SK-N-SH (cell line): Measurements from ENCODE around the gene THADA.

Experiments used
- ELF1 ChIP-seq: IDR thresholded peaks from 2 replicates; pipeline ENCODE4 v1.4.0; 2012
- TF ChIP-seq, protein P1 (sequence below): fragments of 200-600 bp; sonication (generic); IDR thresholded peaks from 2 replicates; pipeline ENCODE4 v1.6.1; 2017; ENCODE audit warnings: antibody characterized with exemption, mild to moderate bottlenecking, moderate library complexity

GRCh38 chr2:43488737-43489136 lies 107.1 kb downstream of the THADA start:
- TF ChIP-seq, protein P1, sequence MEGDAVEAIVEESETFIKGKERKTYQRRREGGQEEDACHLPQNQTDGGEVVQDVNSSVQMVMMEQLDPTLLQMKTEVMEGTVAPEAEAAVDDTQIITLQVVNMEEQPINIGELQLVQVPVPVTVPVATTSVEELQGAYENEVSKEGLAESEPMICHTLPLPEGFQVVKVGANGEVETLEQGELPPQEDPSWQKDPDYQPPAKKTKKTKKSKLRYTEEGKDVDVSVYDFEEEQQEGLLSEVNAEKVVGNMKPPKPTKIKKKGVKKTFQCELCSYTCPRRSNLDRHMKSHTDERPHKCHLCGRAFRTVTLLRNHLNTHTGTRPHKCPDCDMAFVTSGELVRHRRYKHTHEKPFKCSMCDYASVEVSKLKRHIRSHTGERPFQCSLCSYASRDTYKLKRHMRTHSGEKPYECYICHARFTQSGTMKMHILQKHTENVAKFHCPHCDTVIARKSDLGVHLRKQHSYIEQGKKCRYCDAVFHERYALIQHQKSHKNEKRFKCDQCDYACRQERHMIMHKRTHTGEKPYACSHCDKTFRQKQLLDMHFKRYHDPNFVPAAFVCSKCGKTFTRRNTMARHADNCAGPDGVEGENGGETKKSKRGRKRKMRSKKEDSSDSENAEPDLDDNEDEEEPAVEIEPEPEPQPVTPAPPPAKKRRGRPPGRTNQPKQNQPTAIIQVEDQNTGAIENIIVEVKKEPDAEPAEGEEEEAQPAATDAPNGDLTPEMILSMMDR = no peak
- no peak for TF ChIP-seq ELF1
